ENCODE measurements around the gene TBC1D8B. TPM values are rescaled to one million over a fixed set of nuclear protein-coding genes. Genes with fewer than 3 reads are reported as not detected.
"Not testable (repeated sequence)": the region's sequence is repeated elsewhere in the genome, so short reads cannot be mapped to it uniquely, and the experiment has no call there.

TBC1D8B gene
- total RNA-seq, 1 donor: 12.3 TPM

GRCh38 chrX:106811131-106811910 lies 8.8 kb downstream of the TBC1D8B start:
- DNase-seq (ENCODE audit: insufficient read length, low spot score, missing footprints): peak; percentile 17
- Histone ChIP-seq H3K4me2 (ENCODE audit: insufficient read depth, low read length) (no peak overlapping the region), H4K20me1 (ENCODE audit: insufficient read depth, low read length) (peaks cover 17% of the 10 kb centered on the region), H3K27me3 (ENCODE audit: insufficient read depth, low read length) (no peaks in the 10 kb centered on the region), H3K36me3 (ENCODE audit: insufficient read depth, low read length) (no peaks in the 10 kb centered on the region), H3K4me1 (ENCODE audit: insufficient read depth, low read length) (no peaks in the 10 kb centered on the region), H3K4me3 (ENCODE audit: insufficient read depth, low read length) (no peak overlapping the region), H2AFZ (ENCODE audit: low read length) (no peak overlapping the region), H3K9me3 (ENCODE audit: low read depth, low read length) (no peaks in the 10 kb centered on the region), H3K27ac (ENCODE audit: low read depth, low read length) (no peak overlapping the region), H3K79me2 (ENCODE audit: insufficient read depth, low read length) (peaks cover 7% of the 10 kb centered on the region)
- TF ChIP-seq CTCF (IDR thresholded peaks at IDR 0.05; ENCODE audit: extremely low read depth, low read depth, low read length): no peak

GRCh38 chrX:106812930-106813329 lies 10.5 kb downstream of the TBC1D8B start:
- H2AFZ ChIP-seq (ENCODE audit: low read length); H3K9me3 ChIP-seq (ENCODE audit: low read depth, low read length); DNase-seq (ENCODE audit: insufficient read length, low spot score, missing footprints); H3K27me3 ChIP-seq (ENCODE audit: insufficient read depth, low read length); H3K4me2 ChIP-seq (ENCODE audit: insufficient read depth, low read length); H3K27ac ChIP-seq (ENCODE audit: low read depth, low read length); H3K79me2 ChIP-seq (ENCODE audit: insufficient read depth, low read length); H3K4me3 ChIP-seq (ENCODE audit: insufficient read depth, low read length); H3K36me3 ChIP-seq (ENCODE audit: insufficient read depth, low read length); H3K4me1 ChIP-seq (ENCODE audit: insufficient read depth, low read length): not testable (repeated sequence)
- H4K20me1 ChIP-seq (ENCODE audit: insufficient read depth, low read length): peaks cover 17% of the 10 kb centered on the region

GRCh38 chrX:106814093-106814492 lies 11.6 kb downstream of the TBC1D8B start:
- not testable (repeated sequence) for H3K4me2 ChIP-seq (ENCODE audit: insufficient read depth, low read length); H3K36me3 ChIP-seq (ENCODE audit: insufficient read depth, low read length); H3K4me3 ChIP-seq (ENCODE audit: insufficient read depth, low read length); H3K9me3 ChIP-seq (ENCODE audit: low read depth, low read length); H3K4me1 ChIP-seq (ENCODE audit: insufficient read depth, low read length); DNase-seq (ENCODE audit: insufficient read length, low spot score, missing footprints); H3K27ac ChIP-seq (ENCODE audit: low read depth, low read length); H2AFZ ChIP-seq (ENCODE audit: low read length); H3K79me2 ChIP-seq (ENCODE audit: insufficient read depth, low read length); H3K27me3 ChIP-seq (ENCODE audit: insufficient read depth, low read length)
- peaks cover 13% of the 10 kb centered on the region for H4K20me1 ChIP-seq (ENCODE audit: insufficient read depth, low read length)

GRCh38 chrX:106862972-106863688 lies 60.7 kb downstream of the TBC1D8B start:
- TF ChIP-seq CTCF (IDR thresholded peaks at IDR 0.05; ENCODE audit: extremely low read depth, low read depth, low read length): peak; percentile 57
- no peak overlapping the region for H2AFZ ChIP-seq (ENCODE audit: low read length)
- DNase-seq (ENCODE audit: insufficient read length, low spot score, missing footprints): peak; percentile 58

GRCh38 chrX:106863697-106864096 lies 61.2 kb downstream of the TBC1D8B start:
- H3K9me3 ChIP-seq (ENCODE audit: low read depth, low read length): peaks cover 3% of the 10 kb centered on the region
- peaks cover 7% of the 10 kb centered on the region for H4K20me1 ChIP-seq (ENCODE audit: insufficient read depth, low read length)
- H3K27ac ChIP-seq (ENCODE audit: low read depth, low read length): no peak overlapping the region
- peaks cover 2% of the 10 kb centered on the region for H3K4me1 ChIP-seq (ENCODE audit: insufficient read depth, low read length)
- no peak overlapping the region for H2AFZ ChIP-seq (ENCODE audit: low read length)
- TF ChIP-seq CTCF (IDR thresholded peaks at IDR 0.05; ENCODE audit: extremely low read depth, low read depth, low read length): no peak
- no peaks in the 10 kb centered on the region for H3K27me3 ChIP-seq (ENCODE audit: insufficient read depth, low read length)
- no peak for DNase-seq (ENCODE audit: insufficient read length, low spot score, missing footprints)
- H3K36me3 ChIP-seq (ENCODE audit: insufficient read depth, low read length): peaks cover 11% of the 10 kb centered on the region
- no peak overlapping the region for H3K4me2 ChIP-seq (ENCODE audit: insufficient read depth, low read length)
- H3K4me3 ChIP-seq (ENCODE audit: insufficient read depth, low read length): no peak overlapping the region
- no peaks in the 10 kb centered on the region for H3K79me2 ChIP-seq (ENCODE audit: insufficient read depth, low read length)

More at GRCh38 chrX:106862972-106863688, 60.7 kb downstream of the TBC1D8B start:
- Histone ChIP-seq H3K4me1 (ENCODE audit: insufficient read depth, low read length) (peaks cover 2% of the 10 kb centered on the region), H3K9me3 (ENCODE audit: low read depth, low read length) (peaks cover 3% of the 10 kb centered on the region), H3K4me2 (ENCODE audit: insufficient read depth, low read length) (no peak overlapping the region), H4K20me1 (ENCODE audit: insufficient read depth, low read length) (peaks cover 7% of the 10 kb centered on the region), H3K79me2 (ENCODE audit: insufficient read depth, low read length) (no peaks in the 10 kb centered on the region), H3K27ac (ENCODE audit: low read depth, low read length) (no peak overlapping the region), H3K36me3 (ENCODE audit: insufficient read depth, low read length) (peaks cover 11% of the 10 kb centered on the region), H3K27me3 (ENCODE audit: insufficient read depth, low read length) (no peaks in the 10 kb centered on the region), H3K4me3 (ENCODE audit: insufficient read depth, low read length) (no peak overlapping the region)

- H3K79me2 ChIP-seq (ENCODE audit: insufficient read depth, low read length); H3K4me2 ChIP-seq (ENCODE audit: insufficient read depth, low read length); H2AFZ ChIP-seq (ENCODE audit: low read length); H3K27me3 ChIP-seq (ENCODE audit: insufficient read depth, low read length); H3K4me3 ChIP-seq (ENCODE audit: insufficient read depth, low read length); H3K36me3 ChIP-seq (ENCODE audit: insufficient read depth, low read length); H4K20me1 ChIP-seq (ENCODE audit: insufficient read depth, low read length); H3K4me1 ChIP-seq (ENCODE audit: insufficient read depth, low read length); H3K9me3 ChIP-seq (ENCODE audit: low read depth, low read length); DNase-seq (ENCODE audit: insufficient read length, low spot score, missing footprints); H3K27ac ChIP-seq (ENCODE audit: low read depth, low read length): not testable (repeated sequence)
Observed at GRCh38 chrX:106872796-106873195, 70.3 kb downstream of the TBC1D8B start.
